Stimulated activated CD8-positive, alpha-beta memory T cell treated with anti-CD3 and anti-CD28 coated beads, Interleukin-12 subunit alpha, Interleukin-12 subunit beta, amount 100 ng/mL, for 4 hours (primary cell): Measurements from ENCODE around the gene FADS3.
A peak's percentile ranks its signal among the peaks of the same experiment; 100 is the strongest.

Experiments
- DNase-seq: peaks from one replicate; pipeline ENCODE4 v3.0.0-alpha.2; 2020; ENCODE audit warnings: low read depth

The FADS3 gene, protein sequence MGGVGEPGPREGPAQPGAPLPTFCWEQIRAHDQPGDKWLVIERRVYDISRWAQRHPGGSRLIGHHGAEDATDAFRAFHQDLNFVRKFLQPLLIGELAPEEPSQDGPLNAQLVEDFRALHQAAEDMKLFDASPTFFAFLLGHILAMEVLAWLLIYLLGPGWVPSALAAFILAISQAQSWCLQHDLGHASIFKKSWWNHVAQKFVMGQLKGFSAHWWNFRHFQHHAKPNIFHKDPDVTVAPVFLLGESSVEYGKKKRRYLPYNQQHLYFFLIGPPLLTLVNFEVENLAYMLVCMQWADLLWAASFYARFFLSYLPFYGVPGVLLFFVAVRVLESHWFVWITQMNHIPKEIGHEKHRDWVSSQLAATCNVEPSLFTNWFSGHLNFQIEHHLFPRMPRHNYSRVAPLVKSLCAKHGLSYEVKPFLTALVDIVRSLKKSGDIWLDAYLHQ

DNA sequence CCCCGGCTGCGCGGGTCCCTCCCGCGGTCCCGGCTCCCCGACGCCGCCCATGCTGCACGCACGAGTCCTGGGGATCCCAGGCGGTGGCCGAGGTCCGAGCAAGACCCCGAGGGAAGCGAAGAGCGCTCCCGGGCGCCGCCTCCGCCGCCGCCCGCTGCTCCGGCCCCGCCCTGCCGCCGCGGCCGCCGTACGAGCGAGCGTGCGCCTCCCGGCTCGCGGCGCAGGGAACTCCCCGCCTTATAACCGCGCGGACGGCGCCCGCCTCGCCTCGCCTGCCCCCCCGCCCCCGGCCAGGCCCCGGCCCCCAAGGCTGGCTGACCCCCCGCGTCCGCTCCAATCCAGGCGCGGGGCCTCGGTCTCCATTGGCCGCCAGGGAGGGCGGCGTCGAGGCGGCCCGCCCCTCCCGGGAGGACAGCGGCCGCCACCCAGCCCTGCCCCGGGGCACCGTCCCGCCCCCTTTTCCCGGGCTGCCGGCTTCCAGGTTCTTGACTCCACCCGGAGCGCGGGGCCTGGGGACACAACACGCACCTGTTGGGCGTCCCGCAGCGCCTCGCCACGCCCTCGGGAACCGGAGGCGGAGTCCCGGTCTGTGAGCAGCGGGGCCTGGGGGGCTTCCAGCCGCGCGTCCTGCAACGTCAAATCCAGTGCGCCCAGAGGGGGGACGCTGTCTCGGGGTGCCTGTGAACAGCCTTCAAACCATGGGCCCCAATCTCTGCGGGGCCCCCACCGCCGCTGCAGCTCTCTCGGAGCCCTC is at the start of gene FADS3:
Gene FADS3 (minus strand): TSS at position 215 of the 754 bp plus-strand sequence. CDS start 164 bp downstream, at position 51.
- DNase-seq = peak; percentile 36

DNA sequence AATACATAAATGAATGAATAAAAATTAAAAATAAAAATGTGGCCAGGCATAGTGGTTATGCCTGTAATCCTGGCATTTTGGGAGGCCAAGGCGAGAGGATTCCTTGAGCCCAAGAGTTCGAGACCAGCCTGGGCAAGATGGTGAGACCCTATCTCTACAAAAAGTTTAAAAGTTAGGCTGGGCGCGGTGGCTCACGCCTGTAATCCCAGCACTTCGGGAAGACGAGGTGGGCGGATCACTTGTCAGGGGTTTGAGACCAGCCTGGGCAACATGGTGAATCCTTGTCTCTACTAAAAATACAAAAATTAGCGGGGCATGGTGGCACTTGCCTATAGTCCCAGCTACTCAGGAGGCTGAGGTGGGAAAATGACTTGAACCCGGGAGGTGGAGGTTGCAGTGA is 49.1 kb upstream of the FADS3 start:
- no peak for DNase-seq

DNA sequence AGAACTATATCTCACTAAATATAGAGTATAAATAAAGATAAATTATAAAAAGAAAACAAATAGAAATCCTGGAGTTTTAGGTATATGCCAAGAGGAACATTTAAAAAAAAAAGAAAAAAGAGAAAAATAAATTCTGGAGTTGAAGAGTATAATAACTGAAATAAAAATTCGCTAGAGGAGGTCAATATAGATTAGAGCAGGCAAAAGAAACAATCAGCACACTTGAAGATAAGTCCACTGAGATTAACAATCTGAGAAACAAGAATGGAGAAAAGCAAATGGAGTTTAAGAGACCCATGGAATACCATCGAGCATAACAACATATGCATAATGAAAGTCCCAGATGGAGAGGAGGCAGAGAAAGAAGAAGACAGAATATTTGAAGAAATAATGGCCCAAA is 44.5 kb upstream of the FADS3 start:
- no peak for DNase-seq

DNA sequence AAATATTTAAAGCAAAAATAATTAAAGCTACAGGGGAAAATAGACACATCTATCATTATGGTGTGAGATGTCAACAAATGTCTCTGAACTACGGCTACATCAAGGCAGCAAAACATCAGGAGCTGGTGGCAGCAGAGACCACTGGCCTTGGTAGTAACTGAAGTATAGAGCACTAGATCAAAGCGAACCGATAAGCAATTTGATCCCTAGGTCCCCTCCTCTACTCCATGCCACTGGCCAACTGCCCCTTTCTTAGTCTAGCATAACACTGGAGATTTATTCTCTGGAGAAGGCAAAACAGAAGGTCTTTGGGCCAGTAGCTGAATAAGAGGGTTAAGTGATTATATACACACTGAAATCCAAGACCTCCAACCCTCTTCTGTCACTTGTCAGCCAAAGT is 39.6 kb upstream of the FADS3 start:
- no peak for DNase-seq

DNA sequence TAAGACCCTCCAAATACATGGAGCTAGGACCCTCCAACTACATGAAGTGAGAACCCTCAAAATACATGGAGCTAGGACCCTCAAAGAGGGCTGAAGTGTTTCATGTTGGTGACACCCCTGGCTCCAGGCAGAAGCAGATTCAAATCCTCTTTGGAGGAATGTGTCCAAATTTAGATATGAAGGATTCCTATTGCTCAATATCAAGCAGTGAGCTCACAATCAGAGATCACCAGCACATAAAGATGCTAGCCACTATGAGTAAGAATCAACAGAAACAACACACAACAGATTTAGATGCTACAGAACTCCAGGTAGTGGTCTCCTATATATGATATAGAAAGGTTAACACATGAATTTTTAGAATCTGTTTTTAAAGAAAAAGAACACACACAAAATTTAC is 37.3 kb upstream of the FADS3 start:
- no peak for DNase-seq

DNA sequence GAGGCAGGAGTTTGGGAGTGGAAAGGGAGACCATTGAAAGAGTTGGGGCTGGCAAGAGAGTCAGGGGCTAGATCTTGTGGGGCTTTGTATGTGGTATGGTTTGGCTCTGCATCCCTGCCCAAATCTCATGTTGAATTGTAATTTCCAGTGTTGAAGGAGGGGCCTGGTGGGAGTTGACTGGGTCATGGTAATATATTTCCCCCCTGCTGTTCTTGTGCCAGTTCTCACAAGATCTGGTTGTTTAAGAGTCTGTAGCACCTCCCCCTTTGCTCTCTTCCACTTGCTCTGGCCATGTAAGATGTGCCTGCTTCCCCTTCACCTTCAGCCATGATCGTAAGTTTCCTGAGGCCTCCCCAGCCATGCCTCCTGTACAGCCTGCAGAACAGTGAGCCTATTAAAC is 36.2 kb upstream of the FADS3 start:
- no peak for DNase-seq

DNA sequence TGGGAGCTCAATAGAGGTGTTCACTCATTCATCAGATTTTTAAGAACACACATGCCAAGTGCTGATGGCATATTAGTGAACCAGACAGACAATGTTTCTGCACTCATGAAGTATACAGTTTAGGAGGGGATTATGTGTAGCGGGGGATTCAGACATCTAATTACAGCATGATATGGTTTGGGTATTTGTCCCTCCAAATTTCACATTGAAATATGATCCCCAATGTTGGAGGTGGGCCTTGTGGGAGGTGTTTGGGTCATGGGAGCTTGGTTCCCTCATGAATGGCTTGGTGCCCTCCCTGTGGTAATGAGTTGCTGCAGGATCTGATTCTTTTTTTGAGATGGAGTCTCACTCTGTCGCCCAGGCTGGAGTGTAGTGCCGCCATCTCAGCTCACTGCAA is 34.9 kb upstream of the FADS3 start:
- no peak for DNase-seq

DNA sequence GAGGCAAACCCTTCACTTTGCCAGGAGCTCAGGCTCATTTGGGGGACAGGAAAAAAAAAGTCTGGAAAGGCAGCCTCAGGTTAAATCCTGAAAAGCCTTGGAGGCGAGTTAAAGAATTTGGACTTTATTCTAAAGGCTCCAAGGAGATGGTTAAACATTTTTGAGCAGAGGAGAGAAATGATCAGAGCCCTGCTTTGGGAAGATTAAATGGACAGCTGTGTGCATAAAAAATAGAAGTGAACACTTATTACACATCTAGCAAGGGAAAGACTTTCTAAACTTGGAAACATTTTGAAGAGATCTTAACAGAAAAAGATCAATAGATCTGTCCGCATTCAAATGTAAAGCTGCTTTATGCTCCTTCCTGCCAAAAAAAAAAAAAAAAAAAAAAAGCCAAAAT is 34.4 kb upstream of the FADS3 start:
- DNase-seq = no peak

DNA sequence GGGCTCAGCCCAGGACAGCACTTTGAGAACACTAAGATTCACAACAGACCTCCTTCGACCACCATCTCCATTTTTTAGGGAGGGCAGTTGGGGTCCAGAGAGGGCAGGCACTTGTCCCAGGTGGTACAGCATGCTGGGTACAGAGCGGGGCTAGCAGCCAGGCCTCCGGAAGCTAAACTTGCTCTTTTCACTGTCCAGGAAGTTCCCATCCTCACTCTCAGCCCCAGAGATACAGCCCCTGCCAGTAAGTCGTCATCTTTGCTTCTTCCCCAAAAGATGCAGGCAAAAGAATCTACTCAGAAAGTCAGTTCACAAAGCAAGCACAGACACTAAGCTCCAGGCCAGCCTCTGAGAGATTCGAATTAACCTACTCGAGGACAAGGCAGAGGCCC is 32.7 kb upstream of the FADS3 start:
- no peak for DNase-seq

DNA sequence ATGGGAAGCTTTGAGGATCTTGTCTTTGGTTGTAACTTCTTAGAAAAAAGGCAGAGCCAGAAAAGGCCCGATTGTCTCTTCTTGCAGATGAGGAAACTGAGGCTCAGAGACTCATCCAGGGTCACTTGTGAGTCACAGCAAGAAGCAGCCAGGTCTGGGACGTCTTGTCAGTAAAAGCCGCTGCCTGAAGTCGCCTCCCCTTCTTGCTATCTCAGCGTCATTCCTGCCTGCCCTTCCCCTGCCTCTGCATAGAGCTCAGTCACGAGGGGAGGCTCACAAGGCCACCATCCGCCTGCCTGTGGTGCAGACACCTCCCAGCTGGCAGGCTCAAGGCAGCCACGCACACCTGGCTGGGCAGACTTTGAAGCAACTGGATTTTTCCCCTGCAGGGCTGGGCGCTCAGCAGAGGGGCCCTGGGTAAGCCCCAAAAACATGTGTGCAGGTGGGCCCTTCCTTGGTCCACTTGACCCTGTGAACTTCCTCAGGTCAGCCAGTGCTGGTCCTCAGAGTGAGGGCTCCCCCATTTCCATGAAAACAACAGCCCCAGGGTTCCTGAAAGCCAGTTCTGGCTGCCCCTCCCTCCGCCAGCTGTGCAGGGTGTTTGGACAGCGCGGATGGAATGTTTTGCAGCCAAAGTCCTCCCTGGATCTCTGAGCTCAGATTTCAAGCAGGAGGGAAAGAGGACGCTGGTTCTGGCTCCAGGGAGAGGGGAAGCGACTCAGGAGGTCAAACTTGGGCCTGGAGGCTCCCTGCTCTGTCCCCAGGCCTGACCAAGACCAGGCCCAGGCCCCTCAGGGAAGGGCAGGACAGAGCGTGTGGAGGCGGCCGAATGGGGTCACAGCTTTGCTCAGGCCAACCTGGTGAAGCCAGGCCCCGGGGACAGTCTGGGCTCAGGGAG is 32.1 kb upstream of the FADS3 start:
- no peak for DNase-seq

DNA sequence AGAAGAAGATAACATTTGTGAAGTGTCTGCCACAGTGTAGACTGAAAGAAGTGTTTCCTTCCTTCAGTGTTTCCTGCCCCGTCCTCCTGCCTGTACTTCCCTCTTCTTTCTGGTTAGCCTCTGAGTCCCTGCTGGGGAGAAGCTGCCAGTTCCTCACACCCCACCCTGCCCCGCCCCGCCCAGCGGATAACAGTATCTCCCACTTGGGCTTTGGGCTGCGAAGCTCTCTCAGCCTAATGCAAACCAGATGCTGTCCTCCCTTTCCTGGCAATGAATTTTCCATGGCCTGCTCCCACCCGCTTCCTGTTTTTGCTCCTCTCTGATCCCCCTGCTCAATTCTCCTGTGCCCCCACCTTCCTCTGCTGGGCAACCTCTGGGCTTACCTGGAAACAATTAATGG is 31.2 kb upstream of the FADS3 start:
- no peak for DNase-seq

DNA sequence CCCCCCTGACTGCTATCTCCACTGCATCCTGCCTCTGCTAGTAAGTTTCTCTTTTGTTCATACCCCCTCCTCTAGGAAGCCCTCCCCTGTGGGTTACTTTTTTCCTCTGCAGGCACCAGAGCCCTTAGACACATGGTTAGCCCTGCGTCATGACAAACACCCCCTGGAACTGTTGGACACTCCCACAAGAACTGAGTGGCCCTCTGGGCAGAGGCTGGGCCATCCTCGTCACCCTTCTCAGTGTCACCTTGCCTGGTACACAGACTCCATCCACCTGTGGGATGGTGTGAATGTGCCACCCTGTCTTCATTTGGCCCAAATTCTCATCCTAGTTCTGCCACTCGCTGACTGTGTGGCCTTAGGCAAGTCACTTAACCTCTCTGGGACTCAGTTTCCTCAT is 30.1 kb upstream of the FADS3 start:
- no peak for DNase-seq

DNA sequence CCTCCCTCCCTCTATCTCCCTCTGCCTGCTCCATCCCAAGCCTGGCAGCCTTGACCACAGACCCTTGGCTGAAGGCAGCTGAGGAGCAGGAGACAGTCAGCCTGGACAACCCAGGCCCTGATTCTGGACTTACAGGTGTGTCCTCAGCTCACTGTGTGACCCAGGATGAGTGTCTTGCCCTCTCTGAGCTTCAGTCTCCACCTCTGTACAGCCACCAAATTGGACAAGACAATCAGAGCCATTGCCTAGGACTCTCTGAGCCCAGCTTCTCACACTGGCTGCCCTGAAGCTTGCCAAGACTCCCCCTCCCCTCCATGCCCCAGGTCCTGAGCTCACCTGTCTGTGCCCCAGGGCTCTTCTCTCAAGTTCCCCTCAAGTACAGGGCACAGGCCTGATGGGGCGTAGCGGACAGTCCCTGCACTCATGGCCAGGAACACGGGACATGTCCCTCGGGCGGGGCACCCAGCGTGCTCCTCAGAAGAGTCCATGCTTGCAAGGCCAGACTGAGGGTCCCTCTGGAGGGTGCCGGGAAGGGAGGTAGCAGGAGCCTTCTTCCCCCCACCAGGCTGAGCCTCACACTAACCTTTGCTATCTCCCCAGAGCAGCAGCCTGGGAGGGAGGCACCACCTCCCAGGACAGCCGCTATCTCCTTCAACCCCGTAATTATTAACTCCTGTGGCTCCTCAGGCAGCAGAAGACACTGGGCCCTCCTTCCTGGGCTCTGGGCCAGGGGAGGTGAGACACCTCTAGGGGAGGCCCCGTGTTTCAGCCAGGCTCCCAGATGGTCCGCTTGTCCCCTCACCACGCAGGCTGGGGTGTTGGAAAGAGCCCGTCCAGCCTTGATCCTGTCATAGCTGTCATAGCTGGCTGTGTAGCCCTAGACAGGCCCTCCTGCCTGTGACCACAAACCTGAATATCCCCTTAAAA is 28.6 kb upstream of the FADS3 start:
- no peak for DNase-seq

DNA sequence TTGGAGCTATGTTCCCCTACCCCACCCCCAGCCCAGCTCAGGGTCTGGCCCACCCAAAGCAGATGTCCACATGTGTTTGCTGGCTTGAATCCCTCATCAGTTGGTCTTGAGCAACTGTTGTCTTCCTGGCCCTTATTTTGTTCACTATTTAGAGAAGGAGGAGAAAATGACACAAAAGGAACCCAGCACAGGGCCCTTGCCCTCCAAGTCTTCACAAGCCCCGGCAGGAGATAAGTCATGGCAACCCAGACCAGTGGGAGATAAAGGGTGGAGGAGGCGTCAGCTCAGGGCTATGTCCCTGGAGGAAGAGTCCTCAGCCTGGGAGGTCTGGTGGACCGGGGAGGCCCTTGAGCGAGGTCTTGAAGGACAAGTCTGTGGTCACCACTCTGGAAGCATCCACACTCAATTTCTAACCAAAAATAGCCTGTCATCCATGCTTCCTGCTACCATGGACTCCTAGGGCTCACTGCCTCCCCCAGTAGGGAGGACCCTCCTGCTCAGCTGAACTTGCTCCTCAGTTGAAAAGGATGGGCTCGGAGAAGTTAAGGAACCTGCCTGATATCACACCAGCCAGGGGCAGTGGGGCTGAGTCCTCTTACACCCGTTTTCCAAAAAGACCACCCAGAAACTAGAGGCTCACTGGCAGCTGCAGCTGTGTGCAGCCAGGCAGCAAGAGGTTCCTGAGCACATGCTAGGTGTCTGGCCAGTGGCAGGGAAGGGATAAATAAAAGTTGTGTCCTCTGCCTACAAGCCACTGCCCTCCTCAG is 27.8 kb upstream of the FADS3 start:
- DNase-seq = no peak

DNA sequence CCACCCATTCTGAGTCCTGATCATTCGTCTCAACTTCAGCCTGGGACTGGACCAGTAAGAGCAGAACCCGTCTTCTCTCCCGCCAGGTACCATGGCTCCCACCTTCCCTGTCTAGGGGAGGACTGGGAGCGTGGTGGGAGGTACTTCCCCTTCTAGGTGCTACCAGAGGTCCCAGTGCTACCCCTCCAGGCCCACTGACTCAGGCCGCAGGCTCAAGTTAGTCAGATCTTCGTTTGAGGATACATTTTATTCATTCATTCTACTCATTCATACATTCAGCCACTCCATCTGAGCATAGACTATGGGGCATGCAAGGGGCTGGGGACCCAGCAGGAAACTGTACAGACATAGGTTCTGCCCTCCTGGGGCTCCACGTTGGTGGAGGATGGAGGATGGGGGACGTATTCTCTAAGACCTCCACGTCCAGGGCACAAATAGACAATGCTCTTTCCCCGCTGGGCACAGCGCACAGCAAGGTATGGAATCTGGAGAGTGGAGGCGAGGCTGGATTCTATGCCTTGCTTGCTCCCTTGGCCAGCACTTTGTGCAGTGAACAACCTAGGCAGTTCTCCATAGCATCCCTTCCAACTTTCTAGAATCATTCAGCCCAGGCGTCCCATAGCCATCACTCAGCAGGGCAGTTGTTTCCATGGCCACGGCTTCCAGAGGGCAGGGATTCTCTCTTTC is 27.0 kb upstream of the FADS3 start:
- no peak for DNase-seq

DNA sequence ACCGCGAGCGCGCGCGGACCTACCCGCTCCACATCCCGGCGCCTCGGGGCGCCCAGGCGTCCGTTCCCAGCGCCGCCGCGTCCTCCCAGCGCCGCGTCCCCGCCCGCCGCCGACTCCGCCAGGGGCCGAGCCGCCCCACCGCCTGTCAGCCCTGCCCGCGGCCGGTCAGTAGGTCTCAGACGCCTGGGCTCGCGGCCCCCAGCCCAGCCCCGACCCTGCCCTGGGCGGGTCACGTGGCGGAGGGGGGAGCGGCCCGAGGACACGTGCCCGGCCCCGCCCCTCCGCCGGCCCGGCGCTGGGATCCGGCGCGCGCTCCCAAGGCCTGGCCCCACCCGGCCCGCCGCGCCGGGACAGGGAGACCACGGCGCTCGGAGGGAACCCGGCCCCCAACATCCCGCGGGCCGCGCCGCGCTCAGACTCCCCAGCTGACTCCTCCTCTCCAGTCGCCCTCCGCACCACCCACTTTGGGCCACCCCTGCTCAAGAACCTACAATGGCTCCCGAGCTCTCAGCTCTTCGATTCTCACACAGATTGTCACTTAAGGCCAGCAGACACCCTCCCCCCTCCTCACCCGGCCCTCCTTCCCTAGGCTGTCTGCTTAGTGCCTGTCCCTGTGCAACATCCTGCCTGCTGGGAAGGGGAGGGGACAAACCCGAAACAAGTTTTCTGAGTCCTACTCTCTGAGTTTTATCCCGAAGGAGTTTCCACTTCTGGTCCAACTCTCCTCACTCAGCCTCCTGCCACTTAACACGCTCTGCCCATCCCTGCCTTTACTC is 26.2 kb upstream of the FADS3 start, which contains the start of gene RAB3IL1:
Gene RAB3IL1 (minus strand): TSS at position 233 of the 776 bp plus-strand sequence. CDS start 199 bp downstream, at position 34.
- DNase-seq = no peak

DNA sequence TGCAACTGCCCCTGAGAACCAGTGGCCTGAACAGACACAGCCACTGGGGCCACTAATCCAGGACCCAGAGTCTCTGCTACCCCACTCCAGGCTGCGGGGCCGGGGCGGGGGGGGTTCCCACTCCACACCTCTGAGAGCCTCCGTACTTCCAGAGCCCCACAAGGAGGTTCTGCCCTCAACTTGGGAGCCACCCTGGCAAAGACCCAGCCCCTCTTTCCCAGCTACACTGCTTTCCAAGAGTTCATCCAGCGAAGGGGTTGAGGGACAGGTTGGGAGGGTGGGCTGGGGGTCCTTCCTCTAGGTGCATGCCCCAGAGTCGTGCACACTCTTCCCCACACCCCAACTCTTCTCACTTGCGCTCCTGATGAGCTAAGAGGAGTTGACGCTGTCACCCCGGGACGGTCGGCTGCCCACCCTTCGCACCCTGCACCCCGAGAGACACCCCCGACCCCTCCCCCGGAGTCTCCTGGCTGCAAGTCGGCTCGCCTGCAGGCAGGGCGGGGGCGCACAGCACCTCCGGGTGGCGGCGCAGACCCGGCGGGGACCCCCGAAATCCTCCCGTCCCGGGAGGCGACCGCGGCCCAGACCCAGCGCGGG is 25.5 kb upstream of the FADS3 start:
- DNase-seq = no peak

DNA sequence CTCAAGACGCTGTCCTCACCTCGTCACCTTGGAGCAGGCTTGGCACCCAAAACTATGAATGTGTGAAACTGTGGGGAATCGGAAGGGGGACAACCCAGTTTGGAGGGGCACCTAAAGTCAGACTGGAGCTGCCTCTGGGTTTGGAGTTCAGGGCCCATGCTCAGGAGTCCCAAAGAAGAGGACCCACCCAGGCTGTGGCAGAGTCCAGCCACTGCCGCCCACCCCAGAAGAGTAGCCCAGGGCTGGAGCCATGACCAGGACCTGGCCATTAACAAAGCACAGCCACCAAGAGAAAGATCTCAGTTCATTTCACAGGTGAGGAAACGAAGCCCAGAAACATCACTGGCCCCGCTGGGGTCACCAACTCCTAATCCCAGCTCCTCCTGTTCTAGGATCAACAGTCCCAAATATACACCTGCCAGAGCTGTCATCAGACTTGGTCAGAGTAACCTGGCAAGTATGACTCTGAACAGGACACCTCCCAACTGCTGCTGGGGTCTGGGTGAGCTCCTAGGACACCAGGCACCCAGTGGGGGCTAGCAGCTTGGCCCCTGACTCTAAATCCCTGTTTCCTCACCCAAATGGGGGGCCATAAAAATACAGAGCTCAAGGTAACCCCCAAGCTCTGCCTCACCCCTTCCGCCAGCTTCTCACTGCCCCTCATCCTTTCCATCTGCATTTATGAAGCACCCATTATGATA is 23.3 kb upstream of the FADS3 start:
- no peak for DNase-seq
